Measurements from ENCODE around the gene NUDT19.

NUDT19 gene

GRCh38 chr19:32662186-32662585, 29.4 kb upstream of the NUDT19 start:
- DNase-seq (ENCODE audit: low spot score), result no peak
- no peak for TF ChIP-seq CTCF (IDR thresholded peaks at IDR 0.05; ENCODE audit: borderline replicate concordance, control extremely low read depth, extremely low read depth, insufficient read depth, missing control alignments)
- in situ Hi-C loops (cut with MboI; ENCODE audit: low sequenced_read_pairs, unreplicated experiment), result no loop called here

DNA sequence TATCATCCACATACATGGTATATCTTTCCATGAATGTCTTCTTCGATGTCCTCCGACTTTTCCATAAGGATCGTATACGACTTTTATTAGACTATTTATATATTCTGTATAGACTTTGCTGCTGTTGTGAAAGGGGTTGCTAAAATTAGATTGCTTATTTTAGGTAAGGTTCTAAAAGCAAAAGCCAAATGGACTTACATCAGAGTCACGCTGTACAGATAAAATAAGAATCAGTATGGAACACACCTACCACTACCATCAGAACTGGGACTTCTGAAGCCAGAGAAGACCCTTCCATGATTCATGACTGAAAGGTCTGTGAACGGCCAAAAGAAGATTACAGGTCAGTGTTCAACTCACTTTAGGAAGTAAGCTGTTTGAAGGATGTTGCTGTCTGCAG, 25.5 kb upstream of the NUDT19 start:
- TF ChIP-seq CTCF (IDR thresholded peaks at IDR 0.05; ENCODE audit: borderline replicate concordance, control extremely low read depth, extremely low read depth, insufficient read depth, missing control alignments), result no peak
- DNase-seq (ENCODE audit: low spot score), result no peak
- in situ Hi-C loops (cut with MboI; ENCODE audit: low sequenced_read_pairs, unreplicated experiment), result no loop called here

DNA sequence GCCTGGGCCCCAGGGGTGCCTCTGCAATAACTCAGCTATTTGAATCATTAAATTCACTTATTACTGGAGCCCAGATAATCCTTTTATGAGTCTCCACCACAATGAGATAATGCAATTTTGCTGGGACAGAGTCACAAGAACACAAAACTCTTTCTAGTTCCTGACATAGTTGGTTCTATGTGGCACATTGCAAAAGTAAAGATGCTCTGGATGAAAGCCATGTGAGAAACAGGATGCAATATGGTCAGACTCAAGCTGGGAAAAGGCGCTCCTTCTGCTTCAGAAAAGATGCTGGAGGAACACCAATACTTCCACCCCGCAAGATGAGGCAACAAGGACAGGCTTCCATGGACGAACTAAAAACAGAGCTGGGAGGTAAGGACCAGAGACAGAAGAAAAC, 22.3 kb upstream of the NUDT19 start:
- in situ Hi-C loops (cut with MboI; ENCODE audit: low sequenced_read_pairs, unreplicated experiment), result no loop called here
- no peak for DNase-seq (ENCODE audit: low spot score)
- TF ChIP-seq CTCF (IDR thresholded peaks at IDR 0.05; ENCODE audit: borderline replicate concordance, control extremely low read depth, extremely low read depth, insufficient read depth, missing control alignments), result no peak

DNA sequence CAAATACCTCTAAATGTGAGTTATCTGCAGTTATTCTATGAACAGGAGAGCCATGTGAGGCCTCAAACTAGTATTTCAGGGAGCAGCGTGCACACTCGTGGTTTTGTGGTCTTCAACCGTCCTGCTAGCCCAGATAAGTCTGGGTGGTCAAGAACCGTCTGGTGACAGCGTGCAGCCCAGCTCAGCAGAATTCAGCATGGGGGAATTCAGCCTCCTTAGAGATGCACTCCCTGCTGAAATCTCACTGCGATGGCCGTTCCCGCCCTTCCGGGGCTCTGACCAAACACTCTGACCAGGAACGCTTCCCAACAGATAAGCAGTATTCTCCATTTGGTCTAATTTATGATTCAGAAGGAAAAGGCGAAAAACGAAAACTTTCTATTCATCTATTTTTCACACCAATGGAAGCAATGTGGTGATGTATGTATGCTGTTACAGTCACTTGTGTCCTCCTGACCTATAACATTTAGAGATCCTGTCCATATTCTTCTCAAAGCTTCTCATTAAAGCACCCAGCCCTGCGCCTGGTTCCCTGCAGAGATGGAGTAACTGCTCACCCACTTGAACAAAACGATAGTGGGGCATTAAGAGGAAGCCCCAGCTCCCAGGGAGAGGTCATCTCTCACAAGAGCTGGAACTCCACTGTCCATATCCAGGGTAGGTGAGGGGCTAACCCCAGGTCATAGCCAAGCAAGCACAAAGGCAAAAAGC, 19.6 kb upstream of the NUDT19 start:
- DNase-seq (ENCODE audit: low spot score), result no peak
- no peak for TF ChIP-seq CTCF (IDR thresholded peaks at IDR 0.05; ENCODE audit: borderline replicate concordance, control extremely low read depth, extremely low read depth, insufficient read depth, missing control alignments)
- in situ Hi-C loops (cut with MboI; ENCODE audit: low sequenced_read_pairs, unreplicated experiment), result no loop called here

DNA sequence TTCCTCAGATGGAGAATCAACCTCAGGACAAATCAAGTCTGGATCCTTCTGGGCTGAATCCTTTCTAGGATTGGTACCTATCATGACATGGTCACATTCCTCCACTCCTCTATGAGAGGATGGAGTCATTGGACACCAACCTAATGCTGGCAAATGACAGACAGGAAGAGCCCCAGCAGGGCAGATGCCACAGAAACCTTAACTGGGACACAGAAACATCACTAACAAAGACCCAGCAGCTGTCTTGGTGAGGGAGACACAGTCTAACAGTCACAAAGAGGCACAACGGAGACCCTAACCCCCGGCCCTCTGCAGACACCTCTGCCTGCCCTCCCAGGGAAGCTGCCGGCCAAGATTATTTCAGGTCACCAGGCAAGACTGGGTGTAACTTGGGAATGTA, 18.8 kb upstream of the NUDT19 start:
- TF ChIP-seq CTCF (IDR thresholded peaks at IDR 0.05; ENCODE audit: borderline replicate concordance, control extremely low read depth, extremely low read depth, insufficient read depth, missing control alignments), result no peak
- in situ Hi-C loops (cut with MboI; ENCODE audit: low sequenced_read_pairs, unreplicated experiment), result no loop called here
- DNase-seq (ENCODE audit: low spot score), result no peak

DNA sequence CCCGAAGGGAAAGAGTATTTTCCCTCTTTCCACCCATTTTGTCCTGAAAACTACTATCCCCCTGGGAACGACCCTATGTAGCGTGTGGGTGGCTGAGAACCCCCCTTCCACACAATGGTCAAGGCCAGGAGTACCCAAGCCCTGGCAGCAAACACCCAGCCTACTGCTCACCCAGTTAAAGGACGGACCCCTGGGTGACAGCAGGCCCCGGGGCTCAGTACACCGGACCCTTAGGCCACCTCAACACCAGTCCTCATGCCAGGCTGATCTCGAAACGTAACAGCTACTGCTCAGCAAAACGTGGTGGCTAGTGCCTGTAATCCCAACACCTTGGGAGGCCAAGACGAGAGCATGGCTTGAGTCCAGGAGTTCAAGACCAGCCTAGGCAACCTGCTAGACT, 18.0 kb upstream of the NUDT19 start:
- no peak for DNase-seq (ENCODE audit: low spot score)
- TF ChIP-seq CTCF (IDR thresholded peaks at IDR 0.05; ENCODE audit: borderline replicate concordance, control extremely low read depth, extremely low read depth, insufficient read depth, missing control alignments), result no peak
- in situ Hi-C loops (cut with MboI; ENCODE audit: low sequenced_read_pairs, unreplicated experiment), result no loop called here
